DND-41 (cell line): ENCODE data around the gene ZDHHC18.

ENCODE experiments used
- EZH2 ChIP-seq: IDR thresholded peaks from 3 replicates; pipeline ENCODE4 v1.6.1; 2012; ENCODE audit warnings: borderline replicate concordance, low read depth, mild to moderate bottlenecking, moderate library complexity, low read length, inconsistent platforms; ENCODE audit not compliant: severe bottlenecking
- TF ChIP-seq, protein P1 (sequence below): IDR thresholded peaks from 2 replicates; pipeline ENCODE4 v1.5.1; 2012; ENCODE audit warnings: borderline replicate concordance, low read length, moderate library complexity, mild to moderate bottlenecking; ENCODE audit not compliant: poor library complexity, severe bottlenecking; ENCODE audit errors: extremely low read depth

DNA sequence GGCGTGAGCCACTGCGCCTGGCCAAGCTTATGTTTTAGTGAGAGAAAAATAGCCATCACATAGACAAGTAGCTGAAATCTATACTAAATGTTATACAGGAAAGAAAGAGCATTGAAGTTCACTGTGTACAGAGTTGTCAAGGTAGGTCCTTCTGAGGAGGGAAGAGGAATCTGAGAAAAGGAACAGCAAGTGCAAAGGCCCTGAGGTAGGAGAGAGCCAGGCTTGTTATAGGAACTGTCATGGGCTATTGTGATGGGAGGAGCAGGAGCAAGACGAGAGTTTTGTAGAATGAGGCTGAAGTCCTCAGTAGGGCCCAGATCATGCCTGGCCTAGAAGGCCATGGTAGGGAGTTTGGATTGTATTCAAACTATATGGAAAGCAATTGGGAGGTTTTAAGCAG is 4.6 kb downstream of the ZDHHC18 start:
- no peak for TF ChIP-seq EZH2
- TF ChIP-seq, protein P1, sequence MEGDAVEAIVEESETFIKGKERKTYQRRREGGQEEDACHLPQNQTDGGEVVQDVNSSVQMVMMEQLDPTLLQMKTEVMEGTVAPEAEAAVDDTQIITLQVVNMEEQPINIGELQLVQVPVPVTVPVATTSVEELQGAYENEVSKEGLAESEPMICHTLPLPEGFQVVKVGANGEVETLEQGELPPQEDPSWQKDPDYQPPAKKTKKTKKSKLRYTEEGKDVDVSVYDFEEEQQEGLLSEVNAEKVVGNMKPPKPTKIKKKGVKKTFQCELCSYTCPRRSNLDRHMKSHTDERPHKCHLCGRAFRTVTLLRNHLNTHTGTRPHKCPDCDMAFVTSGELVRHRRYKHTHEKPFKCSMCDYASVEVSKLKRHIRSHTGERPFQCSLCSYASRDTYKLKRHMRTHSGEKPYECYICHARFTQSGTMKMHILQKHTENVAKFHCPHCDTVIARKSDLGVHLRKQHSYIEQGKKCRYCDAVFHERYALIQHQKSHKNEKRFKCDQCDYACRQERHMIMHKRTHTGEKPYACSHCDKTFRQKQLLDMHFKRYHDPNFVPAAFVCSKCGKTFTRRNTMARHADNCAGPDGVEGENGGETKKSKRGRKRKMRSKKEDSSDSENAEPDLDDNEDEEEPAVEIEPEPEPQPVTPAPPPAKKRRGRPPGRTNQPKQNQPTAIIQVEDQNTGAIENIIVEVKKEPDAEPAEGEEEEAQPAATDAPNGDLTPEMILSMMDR, result no peak
